ENCODE measurements around the gene DOP1A.

Gene DOP1A

DNA sequence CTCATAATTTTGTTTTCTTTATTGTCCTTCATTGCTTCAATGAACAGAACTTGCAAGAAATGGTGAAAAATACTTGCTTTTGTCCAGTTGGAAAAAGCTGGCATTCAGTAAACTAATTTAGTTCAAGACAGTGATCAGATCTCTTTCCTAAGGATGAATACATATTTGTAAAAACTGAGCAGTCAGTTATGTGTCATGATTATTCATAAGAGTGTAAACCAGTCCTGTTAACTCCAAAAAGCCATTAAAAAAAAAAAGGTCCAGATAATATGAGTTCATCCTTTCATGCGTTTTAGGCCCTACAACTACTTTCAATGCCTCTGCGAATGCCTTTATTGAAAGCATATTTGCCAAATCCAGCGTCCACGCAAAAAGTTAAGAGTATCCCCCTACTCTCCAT, 125.0 kb downstream of the DOP1A start:
- peak; percentile 29 for DNase-seq (ENCODE audit: low read depth, low spot score)
- in situ Hi-C loops (cut with HindIII; ENCODE audit: low sequenced_read_pairs): no loop called here
- H3K4me3 ChIP-seq (ENCODE audit: low read depth, low read length): peak overlapping the region; percentile 70
- TF ChIP-seq, protein P1, sequence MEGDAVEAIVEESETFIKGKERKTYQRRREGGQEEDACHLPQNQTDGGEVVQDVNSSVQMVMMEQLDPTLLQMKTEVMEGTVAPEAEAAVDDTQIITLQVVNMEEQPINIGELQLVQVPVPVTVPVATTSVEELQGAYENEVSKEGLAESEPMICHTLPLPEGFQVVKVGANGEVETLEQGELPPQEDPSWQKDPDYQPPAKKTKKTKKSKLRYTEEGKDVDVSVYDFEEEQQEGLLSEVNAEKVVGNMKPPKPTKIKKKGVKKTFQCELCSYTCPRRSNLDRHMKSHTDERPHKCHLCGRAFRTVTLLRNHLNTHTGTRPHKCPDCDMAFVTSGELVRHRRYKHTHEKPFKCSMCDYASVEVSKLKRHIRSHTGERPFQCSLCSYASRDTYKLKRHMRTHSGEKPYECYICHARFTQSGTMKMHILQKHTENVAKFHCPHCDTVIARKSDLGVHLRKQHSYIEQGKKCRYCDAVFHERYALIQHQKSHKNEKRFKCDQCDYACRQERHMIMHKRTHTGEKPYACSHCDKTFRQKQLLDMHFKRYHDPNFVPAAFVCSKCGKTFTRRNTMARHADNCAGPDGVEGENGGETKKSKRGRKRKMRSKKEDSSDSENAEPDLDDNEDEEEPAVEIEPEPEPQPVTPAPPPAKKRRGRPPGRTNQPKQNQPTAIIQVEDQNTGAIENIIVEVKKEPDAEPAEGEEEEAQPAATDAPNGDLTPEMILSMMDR (IDR thresholded peaks at IDR 0.05; ENCODE audit: low read depth, low read length): no peak

GRCh38 chr6:83192871-83193746, 125.6 kb downstream of the DOP1A start, which contains the start of the genes PGM3 and RWDD2A:
Gene PGM3, minus strand, starts transcription at chr6:83193265. Its CDS starts 2,253 bp downstream, at chr6:83191012.
Gene RWDD2A, plus strand, starts transcription at chr6:83193357. Its CDS starts 1,095 bp downstream, at chr6:83194452.
- peak; percentile 88 for DNase-seq (ENCODE audit: low read depth, low spot score)
- TF ChIP-seq, protein P1 (IDR thresholded peaks at IDR 0.05; ENCODE audit: low read depth, low read length): no peak
- H3K4me3 ChIP-seq (ENCODE audit: low read depth, low read length): peak within 1 kb of the TSS; percentile 70
- in situ Hi-C loops (cut with HindIII; ENCODE audit: low sequenced_read_pairs): no loop called here

DNA sequence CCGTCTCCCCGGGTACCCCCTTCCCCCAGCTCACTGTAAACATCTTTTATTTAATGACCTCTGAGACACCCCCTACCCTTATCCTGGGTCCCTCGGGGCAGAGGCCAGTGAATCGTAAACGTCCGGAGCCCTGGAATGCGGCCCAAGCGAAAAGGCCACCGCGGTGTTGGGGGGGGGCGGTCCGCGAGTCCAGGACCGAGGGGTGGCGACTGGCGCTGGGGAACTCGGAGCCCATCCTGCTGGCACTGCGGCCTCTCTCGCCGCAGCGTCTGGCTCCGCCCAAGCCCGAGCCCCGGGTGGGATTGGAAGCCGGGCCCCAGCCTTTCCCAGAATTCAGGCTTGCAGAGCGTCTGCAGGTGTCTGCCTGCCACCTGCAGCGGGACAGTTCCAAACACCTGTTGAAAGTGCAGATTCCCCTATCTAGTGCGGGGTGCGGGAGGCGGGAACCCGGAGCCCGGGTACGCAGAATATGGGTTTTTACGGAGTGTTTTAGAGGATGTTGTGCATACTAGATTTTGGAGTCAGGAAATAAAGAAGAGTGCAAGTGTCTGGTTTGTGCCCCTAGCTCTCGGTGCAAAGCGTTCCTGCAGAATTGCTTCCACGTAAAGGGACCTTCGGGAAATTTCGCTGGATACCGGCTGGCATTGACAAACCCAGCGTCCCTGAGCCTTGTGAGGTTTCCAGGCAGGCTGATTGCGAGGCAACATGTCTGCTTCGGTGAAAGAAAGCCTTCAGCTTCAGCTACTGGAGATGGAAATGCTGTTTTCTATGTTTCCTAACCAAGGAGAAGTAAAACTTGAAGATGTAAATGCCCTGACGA, 126.5 kb downstream of the DOP1A start:
- DNase-seq (ENCODE audit: low read depth, low spot score): peak; percentile 21
- peak overlapping the region; percentile 70 for H3K4me3 ChIP-seq (ENCODE audit: low read depth, low read length)
- in situ Hi-C loops (cut with HindIII; ENCODE audit: low sequenced_read_pairs): no loop called here
- TF ChIP-seq, protein P1 (IDR thresholded peaks at IDR 0.05; ENCODE audit: low read depth, low read length): no peak

DNA sequence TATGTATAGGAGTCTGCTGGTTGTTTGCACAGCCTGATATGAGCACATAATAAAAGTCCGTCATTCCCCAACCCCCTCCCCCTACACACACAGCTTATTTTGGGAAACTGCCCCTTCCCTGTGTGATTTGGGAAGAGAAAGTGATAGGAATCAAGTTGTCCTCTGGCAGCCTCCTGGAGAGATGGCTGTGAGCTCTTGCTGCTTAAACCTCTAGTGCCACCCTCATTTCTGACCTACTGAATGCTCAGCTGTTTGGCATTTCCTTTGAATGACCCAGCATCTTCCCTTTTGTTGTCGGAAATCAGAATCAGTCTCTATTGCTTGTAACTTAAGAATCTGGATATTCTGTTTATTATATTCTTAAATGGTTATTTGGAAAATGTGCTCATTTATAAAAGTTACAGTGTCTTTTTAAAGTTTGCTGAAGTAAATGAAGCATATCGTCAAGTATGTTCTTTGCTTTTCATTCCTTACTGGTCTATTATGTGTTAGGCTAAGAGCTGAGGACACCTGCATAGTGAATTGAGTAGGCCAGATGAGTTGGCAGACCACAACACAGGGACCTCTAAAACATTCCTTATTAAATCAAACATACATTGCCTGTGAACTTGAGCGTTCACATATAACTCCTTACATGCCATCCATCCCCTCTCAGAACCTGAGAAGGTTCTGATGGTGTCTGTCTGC, 131.2 kb downstream of the DOP1A start:
- in situ Hi-C loops (cut with HindIII; ENCODE audit: low sequenced_read_pairs): no loop called here
- H3K4me3 ChIP-seq (ENCODE audit: low read depth, low read length): no peak overlapping the region
- TF ChIP-seq, protein P1 (IDR thresholded peaks at IDR 0.05; ENCODE audit: low read depth, low read length): no peak
- DNase-seq (ENCODE audit: low read depth, low spot score): peak; percentile 55

- TF ChIP-seq, protein P1 (IDR thresholded peaks at IDR 0.05; ENCODE audit: low read depth, low read length): no peak
- no peak overlapping the region for H3K4me3 ChIP-seq (ENCODE audit: low read depth, low read length)
- in situ Hi-C loops (cut with HindIII; ENCODE audit: low sequenced_read_pairs): no loop called here
- no peak for DNase-seq (ENCODE audit: low read depth, low spot score)
These were observed 131.8 kb downstream of the DOP1A start for GRCh38 chr6:83199173-83199862.
